Neural progenitor cell (in vitro differentiated cells): ENCODE data around the gene KLHL35.

Source experiments
- CTCF ChIP-seq: fragments of 200-600 bp; sonication (generic); IDR thresholded peaks from 2 replicates; pipeline ENCODE4 v1.5.1; 2017; ENCODE audit warnings: antibody characterized with exemption, mild to moderate bottlenecking
- EZH2 ChIP-seq: fragments of 200-600 bp; sonication (generic); IDR thresholded peaks from 2 replicates; pipeline ENCODE4 v1.6.1; 2017; ENCODE audit warnings: antibody characterized with exemption, mild to moderate bottlenecking, moderate library complexity
- EZH2phosphoT487 ChIP-seq: fragments of 200-600 bp; sonication (generic); IDR thresholded peaks from 2 replicates; pipeline ENCODE4 v1.6.1; 2017; ENCODE audit warnings: antibody characterized with exemption

GRCh38 chr11:75469785-75470405 lies 36.9 kb upstream of the KLHL35 start:
- no peak for TF ChIP-seq CTCF
- no peak for TF ChIP-seq EZH2
- TF ChIP-seq EZH2phosphoT487: no peak
